ENCODE measurements around the gene FGA.

The FGA gene

GRCh38 chr4:154560419-154560801 is 30.1 kb downstream of the FGA start:
- ChIA-PET POLR2A (no interaction called here), CTCF (no interaction called here)
- TF ChIP-seq HDGF (IDR thresholded peaks at IDR 0.05; ENCODE audit: borderline replicate concordance), result no peak
- no peak for TF ChIP-seq NFRKB (IDR thresholded peaks at IDR 0.05)
- TF ChIP-seq LEF1 (IDR thresholded peaks at IDR 0.05; ENCODE audit: borderline replicate concordance), result no peak
- no peak for TF ChIP-seq SUZ12 (IDR thresholded peaks at IDR 0.05)
- DNase-seq (ENCODE audit: extremely low spot score), result no peak

GRCh38 chr4:154559494-154560418 is 30.8 kb downstream of the FGA start:
- peak; percentile 39 for DNase-seq (ENCODE audit: extremely low spot score)
- CTCF ChIA-PET, result interaction anchor here (0.6 to 2.4 kb wide), 15 partner anchors 8 to 88 kb away, joined by 3 to 33 read pairs (median 5); partner anchors contain the start of genes FGG and PLRG1
- TF ChIP-seq TARDBP (IDR thresholded peaks at IDR 0.05) (no peak), NFRKB (IDR thresholded peaks at IDR 0.05) (no peak), HDGF (IDR thresholded peaks at IDR 0.05; ENCODE audit: borderline replicate concordance) (no peak), ZNF384 (IDR thresholded peaks at IDR 0.05) (no peak), SP1 (IDR thresholded peaks at IDR 0.05) (no peak), BHLHE40 (IDR thresholded peaks at IDR 0.05; ENCODE audit: borderline replicate concordance) (no peak), ELF4 (IDR thresholded peaks at IDR 0.05) (no peak), L3MBTL2 (conservative IDR thresholded peaks at IDR 0.05) (no peak), LEF1 (IDR thresholded peaks at IDR 0.05; ENCODE audit: borderline replicate concordance) (no peak), SUZ12 (IDR thresholded peaks at IDR 0.05) (no peak), FOXA1 (IDR thresholded peaks at IDR 0.05) (no peak), FOXK2 (IDR thresholded peaks at IDR 0.05) (no peak), CTBP1 (IDR thresholded peaks at IDR 0.05; ENCODE audit: borderline replicate concordance) (no peak), FOXM1 (IDR thresholded peaks at IDR 0.05; ENCODE audit: borderline replicate concordance) (no peak)
- TF ChIP-seq, protein P1, sequence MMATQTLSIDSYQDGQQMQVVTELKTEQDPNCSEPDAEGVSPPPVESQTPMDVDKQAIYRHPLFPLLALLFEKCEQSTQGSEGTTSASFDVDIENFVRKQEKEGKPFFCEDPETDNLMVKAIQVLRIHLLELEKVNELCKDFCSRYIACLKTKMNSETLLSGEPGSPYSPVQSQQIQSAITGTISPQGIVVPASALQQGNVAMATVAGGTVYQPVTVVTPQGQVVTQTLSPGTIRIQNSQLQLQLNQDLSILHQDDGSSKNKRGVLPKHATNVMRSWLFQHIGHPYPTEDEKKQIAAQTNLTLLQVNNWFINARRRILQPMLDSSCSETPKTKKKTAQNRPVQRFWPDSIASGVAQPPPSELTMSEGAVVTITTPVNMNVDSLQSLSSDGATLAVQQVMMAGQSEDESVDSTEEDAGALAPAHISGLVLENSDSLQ (IDR thresholded peaks at IDR 0.05), result no peak
- POLR2A ChIA-PET, result interaction anchor here (0.9 to 1.3 kb wide), 2 partner anchors 10 to 65 kb away, joined by 3 to 7 read pairs; partner anchors contain the start of gene PLRG1

DNA sequence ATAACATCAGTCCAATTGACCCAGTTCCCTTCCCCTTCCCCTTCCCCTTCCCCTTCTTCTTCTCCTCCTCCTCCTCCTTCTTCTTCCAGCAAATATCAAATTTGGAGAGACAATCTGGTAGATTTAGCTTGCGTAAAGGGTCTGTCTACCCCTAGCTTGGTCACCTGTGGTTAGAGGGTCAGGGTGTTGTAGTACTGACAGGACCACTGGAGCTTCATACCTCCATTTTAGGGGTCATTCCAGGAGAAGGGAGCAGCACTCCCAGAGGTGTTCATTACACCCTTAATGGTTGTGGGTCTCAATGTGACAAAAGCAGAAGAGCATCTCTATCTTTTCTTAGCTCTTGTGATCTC is 31.4 kb downstream of the FGA start:
- TF ChIP-seq ZNF384 (IDR thresholded peaks at IDR 0.05), result no peak
- POLR2A ChIA-PET, result interaction anchor here (0.9 to 1.3 kb wide), 2 partner anchors 9 to 66 kb away, joined by 3 to 7 read pairs; partner anchors contain the start of gene PLRG1
- CTCF ChIA-PET, result interaction anchor here (0.6 to 2.4 kb wide), 15 partner anchors 8 to 88 kb away, joined by 3 to 33 read pairs (median 5); partner anchors contain the start of genes FGG and PLRG1
- DNase-seq (ENCODE audit: extremely low spot score), result no peak

- POLR2A ChIA-PET, result interaction anchor here (0.9 to 2.0 kb wide), 2 partner anchors 42 to 135 kb away, joined by 3 to 6 read pairs; no protein-coding TSS in a partner anchor
- no peak for TF ChIP-seq FOXM1 (IDR thresholded peaks at IDR 0.05; ENCODE audit: borderline replicate concordance)
- TF ChIP-seq L3MBTL2 (conservative IDR thresholded peaks at IDR 0.05), result 0 out of 2 replicates have a peak, but pooled peaks have one; percentile 16
- CTCF ChIA-PET, result interaction anchor here (0.5 to 6.8 kb wide), 10 partner anchors 7 to 816 kb away, joined by 3 to 67 read pairs (median 3); no protein-coding TSS in a partner anchor
- peak; percentile 62 for DNase-seq (ENCODE audit: extremely low spot score)
Measured at GRCh38 chr4:154551872-154552686, 38.5 kb downstream of the FGA start.

DNA sequence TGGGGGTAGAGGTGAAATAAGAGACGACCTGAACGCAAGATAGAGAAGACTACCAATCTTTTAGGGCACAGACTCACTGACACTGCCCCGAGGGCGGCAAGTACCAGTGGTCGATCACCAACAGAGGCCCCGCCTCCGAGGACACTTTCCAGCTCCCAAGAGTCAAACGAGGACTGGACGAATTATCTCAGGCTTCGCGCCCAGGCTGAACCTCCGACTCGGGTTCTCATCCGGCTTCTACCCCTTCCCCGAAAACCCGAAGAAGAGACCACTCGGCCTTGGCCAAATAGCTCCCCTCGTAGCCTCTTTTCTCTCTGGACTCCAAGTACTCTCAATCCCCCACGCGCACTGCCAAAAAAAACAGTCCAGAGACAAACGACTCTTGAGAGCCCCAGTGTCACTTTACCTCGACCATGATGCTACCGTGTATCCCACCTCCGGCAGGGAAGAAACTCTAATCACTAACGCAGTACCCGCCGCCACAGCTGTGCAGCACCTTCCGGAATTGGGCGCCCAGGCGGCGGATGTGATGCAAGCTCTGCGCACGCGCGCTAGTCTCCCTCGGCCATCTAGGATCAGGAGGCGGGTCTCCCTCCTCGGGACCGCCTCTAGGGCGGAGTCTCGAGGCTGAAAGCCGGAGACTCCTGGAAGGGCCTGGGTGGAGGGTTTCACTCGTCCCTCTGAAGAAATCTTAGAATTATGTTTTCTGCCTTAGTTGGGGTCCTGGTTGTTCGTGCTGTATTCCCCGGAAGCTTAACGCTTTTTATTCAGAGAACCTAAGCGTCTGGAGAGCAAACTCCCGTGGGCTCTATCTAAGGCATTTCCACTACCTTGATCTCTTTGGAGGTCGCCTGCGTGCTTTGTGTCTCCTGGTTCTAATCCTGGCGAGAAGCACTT is 40.4 kb downstream of the FGA start, which contains the start of gene PLRG1:
TSS of gene PLRG1 (minus strand) at position 507 of the 897 bp plus-strand sequence. CDS start at position 415, 92 bp downstream.
- TF ChIP-seq CTBP1 (IDR thresholded peaks at IDR 0.05; ENCODE audit: borderline replicate concordance) (no peak), FOXK2 (IDR thresholded peaks at IDR 0.05) (no peak), NFRKB (IDR thresholded peaks at IDR 0.05) (no peak), TARDBP (IDR thresholded peaks at IDR 0.05) (no peak), SUZ12 (IDR thresholded peaks at IDR 0.05) (no peak)
- POLR2A ChIA-PET, result interaction anchor here (0.6 to 2.6 kb wide), 39 partner anchors 9 to 825 kb away, joined by 3 to 13 read pairs (median 4); partner anchors contain the start of genes DCHS2, FGB and FGG
- peak; percentile 94 for DNase-seq (ENCODE audit: extremely low spot score)
- CTCF ChIA-PET, result interaction anchor here (0.5 to 6.8 kb wide), 10 partner anchors 9 to 1171 kb away, joined by 3 to 67 read pairs (median 4); partner anchors contain the start of gene FGB

- POLR2A ChIA-PET, result no interaction called here
- no peak for DNase-seq (ENCODE audit: extremely low spot score)
- TF ChIP-seq NFRKB (IDR thresholded peaks at IDR 0.05) (no peak), FOXK2 (IDR thresholded peaks at IDR 0.05) (no peak)
- CTCF ChIA-PET, result no interaction called here
Measured at GRCh38 chr4:154545689-154546088, 44.9 kb downstream of the FGA start.

GRCh38 chr4:154542271-154542879 is 48.2 kb downstream of the FGA start:
- ChIA-PET CTCF (no interaction called here), POLR2A (no interaction called here)
- DNase-seq (ENCODE audit: extremely low spot score), result no peak
- no peak for TF ChIP-seq ELF4 (IDR thresholded peaks at IDR 0.05)
- no peak for TF ChIP-seq SP1 (IDR thresholded peaks at IDR 0.05)
- no peak for TF ChIP-seq ARNT (IDR thresholded peaks at IDR 0.05)
- no peak for TF ChIP-seq TARDBP (IDR thresholded peaks at IDR 0.05)
- no peak for TF ChIP-seq L3MBTL2 (conservative IDR thresholded peaks at IDR 0.05)
- no peak for TF ChIP-seq FOXK2 (IDR thresholded peaks at IDR 0.05)
- no peak for TF ChIP-seq ZNF384 (IDR thresholded peaks at IDR 0.05)
- TF ChIP-seq HDGF (IDR thresholded peaks at IDR 0.05; ENCODE audit: borderline replicate concordance), result no peak
- TF ChIP-seq LEF1 (IDR thresholded peaks at IDR 0.05; ENCODE audit: borderline replicate concordance), result no peak
- no peak for TF ChIP-seq BHLHE40 (IDR thresholded peaks at IDR 0.05; ENCODE audit: borderline replicate concordance)
- no peak for TF ChIP-seq SUZ12 (IDR thresholded peaks at IDR 0.05)
- no peak for TF ChIP-seq FOXM1 (IDR thresholded peaks at IDR 0.05; ENCODE audit: borderline replicate concordance)
- no peak for TF ChIP-seq CTBP1 (IDR thresholded peaks at IDR 0.05; ENCODE audit: borderline replicate concordance)
- TF ChIP-seq, protein P1 (IDR thresholded peaks at IDR 0.05), result no peak
- TF ChIP-seq NFRKB (IDR thresholded peaks at IDR 0.05), result no peak
- TF ChIP-seq FOXA1 (IDR thresholded peaks at IDR 0.05), result no peak

Data from HEK293T (cell line).